Measurements from ENCODE around the gene IL19. TPM values are rescaled to one million over a fixed set of nuclear protein-coding genes. Genes with fewer than 3 reads are reported as not detected.

IL19 gene
- total RNA-seq, 1 experiment from 2014 or later, result not detected

DNA sequence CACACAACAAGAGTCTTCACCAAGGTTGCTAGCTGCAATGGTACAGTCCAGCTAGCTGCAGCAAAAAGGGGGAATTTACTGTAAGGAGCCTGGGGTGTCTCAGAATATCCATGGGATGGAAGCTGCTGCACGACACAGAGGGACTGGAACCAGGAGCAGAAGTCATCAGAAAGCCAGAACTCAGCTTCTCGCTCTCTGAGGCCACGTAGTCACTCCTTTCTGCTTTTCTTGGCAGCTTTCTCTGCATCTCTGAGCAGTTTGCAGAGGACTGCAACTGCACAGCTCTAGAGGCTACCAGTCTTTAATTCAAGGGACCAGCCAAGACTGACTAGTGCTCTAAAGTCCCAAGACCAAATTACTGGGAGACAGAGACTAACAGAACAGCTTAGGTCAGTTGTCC, 28.7 kb downstream of the IL19 start:
- no peaks in the 10 kb centered on the region for H3K36me3 Mint-ChIP-seq (ENCODE audit: insufficient read depth in 1 of 3, low read depth in 3 of 3)
- Histone ChIP-seq H4K8ac (replicated peaks; ENCODE audit: insufficient read length, low read depth, low read length) (no peak overlapping the region), H3K9ac (ENCODE audit: extremely low read depth, insufficient read length, low read length) (no peak overlapping the region), H4K20me1 (ENCODE audit: control insufficient read depth, insufficient read depth, insufficient read length) (no peaks in the 10 kb centered on the region), H2BK12ac (ENCODE audit: insufficient read length, low read depth, low read length) (no peak overlapping the region), H3T11ph (ENCODE audit: low read length) (no peak overlapping the region), H3K23me2 (ENCODE audit: insufficient read length, low read depth, low read length, poor library complexity, severe bottlenecking) (no peaks in the 10 kb centered on the region), H3K14ac (ENCODE audit: insufficient read depth, low read length) (no peak overlapping the region), H3K18ac (ENCODE audit: insufficient read length, low read depth, low read length) (no peak overlapping the region), H3K4me2 (ENCODE audit: insufficient read depth, insufficient read length, low read length) (no peak overlapping the region), H4K5ac (ENCODE audit: insufficient read length, low read depth, low read length) (no peak overlapping the region), H2BK15ac (ENCODE audit: low read depth, low read length) (no peak overlapping the region), H2BK20ac (ENCODE audit: low read depth, low read length, poor library complexity, severe bottlenecking) (no peak overlapping the region), H3K79me2 (ENCODE audit: insufficient read depth, low read length) (no peaks in the 10 kb centered on the region), H3K56ac (ENCODE audit: insufficient read length, low read depth, low read length) (no peak overlapping the region), H3K4me1 (ENCODE audit: insufficient read depth, low read length) (no peaks in the 10 kb centered on the region), H2BK5ac (ENCODE audit: insufficient read length, low read length) (no peak overlapping the region), H2AK5ac (ENCODE audit: insufficient read length, low read length) (no peak overlapping the region), H2BK120ac (ENCODE audit: low read depth, low read length, poor library complexity, severe bottlenecking) (no peak overlapping the region), H2AFZ (ENCODE audit: low read length) (no peak overlapping the region), H3K4ac (ENCODE audit: low read depth, low read length) (no peak overlapping the region), H3K27me3 (ENCODE audit: insufficient read depth, low read length) (no peaks in the 10 kb centered on the region), H3K27ac (ENCODE audit: insufficient read length, low read depth, low read length) (no peak overlapping the region), H4K91ac (ENCODE audit: insufficient read length, low read depth, low read length) (no peak overlapping the region), H3K23ac (ENCODE audit: insufficient read length, low read depth, low read length) (no peak overlapping the region), H3K79me1 (ENCODE audit: insufficient read depth, low read depth, low read length, poor library complexity, severe bottlenecking) (no peaks in the 10 kb centered on the region), H3K9me3 (ENCODE audit: control insufficient read depth, low read depth, low read length) (no peaks in the 10 kb centered on the region)
- H3K27ac Mint-ChIP-seq, result no peak overlapping the region
- H3K4me3 Mint-ChIP-seq, result no peak overlapping the region
- 0 out of 4 replicates have a peak, but pooled peaks cover 0 to 2% of the 10 kb centered on the region in 2 experiments for H3K4me1 Mint-ChIP-seq
- WGBS (ENCODE audit: extremely low coverage, insufficient read length, low lambda C conversion rate), result no CpG with 5 or more reads among the region's 3 CpGs
- TF ChIP-seq, protein P1, sequence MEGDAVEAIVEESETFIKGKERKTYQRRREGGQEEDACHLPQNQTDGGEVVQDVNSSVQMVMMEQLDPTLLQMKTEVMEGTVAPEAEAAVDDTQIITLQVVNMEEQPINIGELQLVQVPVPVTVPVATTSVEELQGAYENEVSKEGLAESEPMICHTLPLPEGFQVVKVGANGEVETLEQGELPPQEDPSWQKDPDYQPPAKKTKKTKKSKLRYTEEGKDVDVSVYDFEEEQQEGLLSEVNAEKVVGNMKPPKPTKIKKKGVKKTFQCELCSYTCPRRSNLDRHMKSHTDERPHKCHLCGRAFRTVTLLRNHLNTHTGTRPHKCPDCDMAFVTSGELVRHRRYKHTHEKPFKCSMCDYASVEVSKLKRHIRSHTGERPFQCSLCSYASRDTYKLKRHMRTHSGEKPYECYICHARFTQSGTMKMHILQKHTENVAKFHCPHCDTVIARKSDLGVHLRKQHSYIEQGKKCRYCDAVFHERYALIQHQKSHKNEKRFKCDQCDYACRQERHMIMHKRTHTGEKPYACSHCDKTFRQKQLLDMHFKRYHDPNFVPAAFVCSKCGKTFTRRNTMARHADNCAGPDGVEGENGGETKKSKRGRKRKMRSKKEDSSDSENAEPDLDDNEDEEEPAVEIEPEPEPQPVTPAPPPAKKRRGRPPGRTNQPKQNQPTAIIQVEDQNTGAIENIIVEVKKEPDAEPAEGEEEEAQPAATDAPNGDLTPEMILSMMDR (conservative IDR thresholded peaks at IDR 0.05), result no peak
- no peaks in the 10 kb centered on the region for H3K9me3 Mint-ChIP-seq
- DNase-seq, result no peak
- H3K27me3 Mint-ChIP-seq (ENCODE audit: low read depth), result peaks cover 27% of the 10 kb centered on the region

Measured in H9 (cell line).